Effector memory CD4-positive, alpha-beta T cell (primary cell): ENCODE data around the gene DENND1A.
"Not testable (repeated sequence)": the region's sequence is repeated elsewhere in the genome, so short reads cannot be mapped to it uniquely, and the experiment has no call there.

Experiments used
- DNase-seq, 3 donors: peaks; one replicate each; pipeline ENCODE4 v3.0.0-alpha.2; 2020
- H3K27ac ChIP-seq: 2 replicates; pipeline ENCODE4 v1.7.0; 2013; ENCODE audit warnings: mild to moderate bottlenecking, low read length, moderate library complexity; ENCODE audit not compliant: insufficient read depth, poor library complexity, severe bottlenecking
- H3K27me3 ChIP-seq: replicated peaks from 2 replicates; pipeline ENCODE4 v1.7.0; 2013; ENCODE audit warnings: mild to moderate bottlenecking, low read length; ENCODE audit not compliant: insufficient read depth, control insufficient read depth, poor library complexity, severe bottlenecking
- H3K36me3 ChIP-seq: 2 replicates; pipeline ENCODE4 v1.7.0; 2013; ENCODE audit warnings: mild to moderate bottlenecking, low read length, moderate library complexity; ENCODE audit not compliant: control insufficient read depth, insufficient read depth
- H3K4me1 ChIP-seq: 2 replicates; pipeline ENCODE4 v1.7.0; 2013; ENCODE audit warnings: low read length, mild to moderate bottlenecking; ENCODE audit not compliant: control insufficient read depth, insufficient read depth, poor library complexity, severe bottlenecking
- H3K4me3 ChIP-seq: 2 replicates; pipeline ENCODE4 v1.7.0; 2013; ENCODE audit warnings: low read length, low read depth, mild to moderate bottlenecking; ENCODE audit not compliant: insufficient read depth, poor library complexity, severe bottlenecking
- H3K9me3 ChIP-seq: 2 replicates; pipeline ENCODE4 v1.7.0; 2013; ENCODE audit warnings: mild to moderate bottlenecking, low read length, moderate library complexity; ENCODE audit not compliant: control insufficient read depth

Gene DENND1A

GRCh38 chr9:123739902-123740301 lies 190.0 kb downstream of the DENND1A start:
- Histone ChIP-seq H3K9me3 (no peaks in the 10 kb centered on the region), H3K27ac (no peak overlapping the region), H3K27me3 (no peaks in the 10 kb centered on the region), H3K36me3 (no peaks in the 10 kb centered on the region), H3K4me3 (no peak overlapping the region), H3K4me1 (no peaks in the 10 kb centered on the region)
- DNase-seq, result no peak

- Histone ChIP-seq H3K9me3 (no peaks in the 10 kb centered on the region), H3K4me1 (no peaks in the 10 kb centered on the region), H3K36me3 (no peaks in the 10 kb centered on the region), H3K4me3 (no peak overlapping the region), H3K27me3 (no peaks in the 10 kb centered on the region), H3K27ac (no peak overlapping the region)
- DNase-seq, result no peak
Observed at GRCh38 chr9:123739387-123739786, 190.5 kb downstream of the DENND1A start.

GRCh38 chr9:123738648-123739047 lies 191.3 kb downstream of the DENND1A start:
- Histone ChIP-seq H3K9me3 (no peaks in the 10 kb centered on the region), H3K36me3 (no peaks in the 10 kb centered on the region), H3K4me3 (no peak overlapping the region), H3K27ac (no peak overlapping the region), H3K27me3 (no peaks in the 10 kb centered on the region), H3K4me1 (no peaks in the 10 kb centered on the region)
- DNase-seq, result no peak

- Histone ChIP-seq H3K4me1 (no peaks in the 10 kb centered on the region), H3K9me3 (no peaks in the 10 kb centered on the region), H3K27me3 (no peaks in the 10 kb centered on the region), H3K36me3 (no peaks in the 10 kb centered on the region), H3K4me3 (no peak overlapping the region), H3K27ac (no peak overlapping the region)
- DNase-seq, result no peak
Observed at GRCh38 chr9:123735376-123735775, 194.6 kb downstream of the DENND1A start.

GRCh38 chr9:123728571-123728970 lies 201.4 kb downstream of the DENND1A start:
- H3K4me3 ChIP-seq, H3K9me3 ChIP-seq, H3K36me3 ChIP-seq, H3K27me3 ChIP-seq, DNase-seq, H3K27ac ChIP-seq, H3K4me1 ChIP-seq: not testable (repeated sequence)

- Histone ChIP-seq H3K27me3 (no peaks in the 10 kb centered on the region), H3K4me1 (no peaks in the 10 kb centered on the region), H3K27ac (no peak overlapping the region), H3K36me3 (no peaks in the 10 kb centered on the region), H3K9me3 (no peaks in the 10 kb centered on the region), H3K4me3 (no peak overlapping the region)
- DNase-seq, result no peak
Observed at GRCh38 chr9:123727332-123727731, 202.6 kb downstream of the DENND1A start.

- no peaks in the 10 kb centered on the region for H3K27me3 ChIP-seq
- H3K4me3 ChIP-seq, result no peak overlapping the region
- no peak overlapping the region for H3K27ac ChIP-seq
- no peaks in the 10 kb centered on the region for H3K36me3 ChIP-seq
- no peaks in the 10 kb centered on the region for H3K4me1 ChIP-seq
- DNase-seq, result no peak
- no peaks in the 10 kb centered on the region for H3K9me3 ChIP-seq
Observed at GRCh38 chr9:123725389-123725788, 204.5 kb downstream of the DENND1A start.

GRCh38 chr9:123724211-123724796 lies 205.6 kb downstream of the DENND1A start:
- no peak overlapping the region for H3K27ac ChIP-seq
- no peaks in the 10 kb centered on the region for H3K4me1 ChIP-seq
- no peaks in the 10 kb centered on the region for H3K36me3 ChIP-seq
- no peaks in the 10 kb centered on the region for H3K27me3 ChIP-seq
- no peak overlapping the region for H3K4me3 ChIP-seq
- no peak for DNase-seq
- H3K9me3 ChIP-seq, result no peaks in the 10 kb centered on the region

GRCh38 chr9:123723135-123723875 lies 206.6 kb downstream of the DENND1A start:
- Histone ChIP-seq H3K4me1 (no peaks in the 10 kb centered on the region), H3K4me3 (no peak overlapping the region), H3K9me3 (no peaks in the 10 kb centered on the region), H3K36me3 (no peaks in the 10 kb centered on the region), H3K27ac (no peak overlapping the region), H3K27me3 (no peaks in the 10 kb centered on the region)
- no peak for DNase-seq

- no peak overlapping the region for H3K4me3 ChIP-seq
- H3K27ac ChIP-seq, result no peak overlapping the region
- H3K9me3 ChIP-seq, result no peaks in the 10 kb centered on the region
- no peaks in the 10 kb centered on the region for H3K36me3 ChIP-seq
- no peaks in the 10 kb centered on the region for H3K4me1 ChIP-seq
- DNase-seq, result no peak
- H3K27me3 ChIP-seq, result no peaks in the 10 kb centered on the region
Observed at GRCh38 chr9:123722378-123722777, 207.5 kb downstream of the DENND1A start.
